Measurements from ENCODE around the gene ARCN1. TPM values are rescaled to one million over a fixed set of nuclear protein-coding genes. Genes with fewer than 3 reads are reported as not detected.

Gene ARCN1
- total and polyA plus RNA-seq, 11 donors: 53.1 to 127 (median 99.6) TPM

DNA sequence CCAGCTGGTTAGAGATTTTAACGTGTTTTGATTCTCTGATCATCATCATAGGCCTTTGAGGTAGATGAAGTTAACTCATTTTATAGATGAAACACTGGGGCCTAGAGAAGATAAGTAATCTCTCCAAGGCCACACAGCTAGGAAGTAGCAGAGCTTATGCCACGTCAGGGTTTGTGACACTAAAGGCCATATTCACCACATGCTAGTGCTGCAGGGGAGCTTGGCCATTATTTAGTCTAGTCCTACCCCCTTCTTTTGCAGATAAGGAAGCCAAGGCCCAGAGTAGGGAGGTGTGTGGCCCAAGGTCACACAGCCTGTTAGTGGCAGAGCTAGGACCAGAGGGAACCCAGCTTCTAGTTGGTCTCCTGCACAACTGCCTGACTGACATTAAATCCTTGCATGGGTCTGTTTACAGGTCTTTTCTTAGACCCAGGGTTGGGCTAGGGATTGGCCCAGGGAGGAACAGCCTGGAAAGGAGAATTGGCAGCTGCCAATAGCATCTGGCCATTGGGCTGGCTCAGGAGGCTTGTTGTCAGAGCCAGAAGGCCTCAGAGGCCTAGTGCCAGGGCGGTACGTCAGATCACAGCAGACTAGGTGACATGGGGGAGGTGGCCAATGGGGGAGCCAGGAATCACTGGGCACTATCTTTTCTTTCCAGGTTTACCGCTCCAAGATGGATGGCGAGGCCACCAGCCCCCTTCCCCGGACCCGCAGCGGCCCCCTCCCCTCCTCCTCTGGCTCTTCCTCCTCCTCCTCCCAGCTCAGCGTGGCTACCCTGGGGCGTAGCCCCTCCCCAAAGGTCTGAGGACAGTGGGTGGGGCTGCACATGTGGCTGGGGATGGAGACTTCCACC, 71.2 kb downstream of the ARCN1 start:
- peaks cover 0 to 99% (median 95%) of the 10 kb centered on the region in 9 donors for H3K36me3 ChIP-seq
- H3K9me3 ChIP-seq: no peaks in the 10 kb centered on the region
- no peaks in the 10 kb centered on the region for H3K27me3 ChIP-seq
- intact Hi-C loops (cut with DNase I): no loop called here
- H3K4me1 ChIP-seq: peaks cover 0 to 58% (median 27%) of the 10 kb centered on the region in 12 donors
- peak overlapping the region in 9 of 12 donors; percentile 5 to 63 (median 40) for H3K27ac ChIP-seq
- DNase-seq: peak in 3 of 5 donors; percentile 32 to 79 (median 72)
- no peak overlapping the region for H3K4me3 ChIP-seq
- no peak for TF ChIP-seq POLR2A (IDR thresholded peaks at IDR 0.05)
- TF ChIP-seq, protein P1, sequence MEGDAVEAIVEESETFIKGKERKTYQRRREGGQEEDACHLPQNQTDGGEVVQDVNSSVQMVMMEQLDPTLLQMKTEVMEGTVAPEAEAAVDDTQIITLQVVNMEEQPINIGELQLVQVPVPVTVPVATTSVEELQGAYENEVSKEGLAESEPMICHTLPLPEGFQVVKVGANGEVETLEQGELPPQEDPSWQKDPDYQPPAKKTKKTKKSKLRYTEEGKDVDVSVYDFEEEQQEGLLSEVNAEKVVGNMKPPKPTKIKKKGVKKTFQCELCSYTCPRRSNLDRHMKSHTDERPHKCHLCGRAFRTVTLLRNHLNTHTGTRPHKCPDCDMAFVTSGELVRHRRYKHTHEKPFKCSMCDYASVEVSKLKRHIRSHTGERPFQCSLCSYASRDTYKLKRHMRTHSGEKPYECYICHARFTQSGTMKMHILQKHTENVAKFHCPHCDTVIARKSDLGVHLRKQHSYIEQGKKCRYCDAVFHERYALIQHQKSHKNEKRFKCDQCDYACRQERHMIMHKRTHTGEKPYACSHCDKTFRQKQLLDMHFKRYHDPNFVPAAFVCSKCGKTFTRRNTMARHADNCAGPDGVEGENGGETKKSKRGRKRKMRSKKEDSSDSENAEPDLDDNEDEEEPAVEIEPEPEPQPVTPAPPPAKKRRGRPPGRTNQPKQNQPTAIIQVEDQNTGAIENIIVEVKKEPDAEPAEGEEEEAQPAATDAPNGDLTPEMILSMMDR (IDR thresholded peaks at IDR 0.05): no peak
- 53 to 80% (median 66%) methylated on average over 7 to 11 of the region's 11 CpGs for WGBS, 4 donors
- peak; percentile 56 to 71 (median 65) for ATAC-seq

DNA sequence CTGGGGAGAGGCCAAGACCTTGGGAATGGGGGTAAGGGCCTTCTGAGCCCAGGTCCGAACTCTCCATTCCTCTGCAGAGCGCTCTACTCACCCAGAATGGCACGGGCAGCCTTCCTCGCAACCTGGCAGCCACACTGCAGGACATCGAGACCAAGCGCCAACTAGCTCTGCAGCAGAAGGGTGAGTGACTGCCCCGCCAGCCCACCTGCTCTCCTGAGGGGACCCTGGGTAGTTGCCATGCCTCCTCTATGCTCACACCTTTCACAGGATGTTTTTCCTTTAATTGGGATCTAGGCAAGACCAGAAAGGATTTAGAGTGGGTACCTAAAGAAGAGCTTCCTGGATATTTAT, 71.8 kb downstream of the ARCN1 start:
- ATAC-seq (no peak), DNase-seq (peak in 1 of 5 donors; percentile 37)
- Histone ChIP-seq H3K36me3 (peaks cover 0 to 99% (median 95%) of the 10 kb centered on the region in 9 donors), H3K4me3 (no peak overlapping the region), H3K27ac (peak overlapping the region in 5 of 12 donors; percentile 20 to 63 (median 40)), H3K9me3 (no peaks in the 10 kb centered on the region), H3K27me3 (no peaks in the 10 kb centered on the region), H3K4me1 (peaks cover 0 to 55% (median 27%) of the 10 kb centered on the region in 12 donors)
- WGBS, 4 donors: 73 to 93% (median 83%) methylated on average over 6 to 7 of the region's 7 CpGs
- intact Hi-C loops (cut with DNase I): no loop called here
- TF ChIP-seq, protein P1 (IDR thresholded peaks at IDR 0.05): no peak
- TF ChIP-seq POLR2A (IDR thresholded peaks at IDR 0.05): no peak

DNA sequence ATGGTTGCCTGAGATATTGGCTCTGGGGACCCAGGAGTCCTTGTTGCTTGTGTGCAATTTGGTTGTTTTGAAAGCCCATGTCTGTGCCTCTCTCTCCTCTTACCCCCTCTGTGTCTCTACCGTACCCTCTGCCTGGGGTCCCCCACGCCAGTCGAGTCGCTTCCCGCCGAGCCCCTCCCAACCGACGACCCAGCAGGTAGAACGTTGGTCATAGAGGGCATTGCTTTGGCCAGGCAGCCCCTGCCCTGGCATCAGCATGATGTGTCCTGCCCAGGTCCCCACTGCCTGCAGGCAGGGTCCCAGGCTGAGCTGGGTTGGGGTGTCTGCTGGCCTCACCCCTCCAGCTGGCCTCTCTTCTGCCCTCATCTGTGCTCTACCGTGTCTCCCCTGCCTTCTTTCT, 72.3 kb downstream of the ARCN1 start:
- Histone ChIP-seq H3K27ac (peak overlapping the region in 1 of 12 donors; percentile 59), H3K4me3 (no peak overlapping the region), H3K4me1 (peaks cover 0 to 50% (median 26%) of the 10 kb centered on the region in 12 donors), H3K27me3 (no peaks in the 10 kb centered on the region), H3K9me3 (no peaks in the 10 kb centered on the region), H3K36me3 (peaks cover 0 to 99% (median 97%) of the 10 kb centered on the region in 9 donors)
- ATAC-seq (no peak), DNase-seq (peak in 1 of 5 donors; percentile 33)
- TF ChIP-seq, protein P1 (IDR thresholded peaks at IDR 0.05): no peak
- no peak for TF ChIP-seq POLR2A (IDR thresholded peaks at IDR 0.05)
- 86 to 93% (median 90%) methylated on average over 10 of the region's 10 CpGs for WGBS, 4 donors
- intact Hi-C loops (cut with DNase I): no loop called here

DNA sequence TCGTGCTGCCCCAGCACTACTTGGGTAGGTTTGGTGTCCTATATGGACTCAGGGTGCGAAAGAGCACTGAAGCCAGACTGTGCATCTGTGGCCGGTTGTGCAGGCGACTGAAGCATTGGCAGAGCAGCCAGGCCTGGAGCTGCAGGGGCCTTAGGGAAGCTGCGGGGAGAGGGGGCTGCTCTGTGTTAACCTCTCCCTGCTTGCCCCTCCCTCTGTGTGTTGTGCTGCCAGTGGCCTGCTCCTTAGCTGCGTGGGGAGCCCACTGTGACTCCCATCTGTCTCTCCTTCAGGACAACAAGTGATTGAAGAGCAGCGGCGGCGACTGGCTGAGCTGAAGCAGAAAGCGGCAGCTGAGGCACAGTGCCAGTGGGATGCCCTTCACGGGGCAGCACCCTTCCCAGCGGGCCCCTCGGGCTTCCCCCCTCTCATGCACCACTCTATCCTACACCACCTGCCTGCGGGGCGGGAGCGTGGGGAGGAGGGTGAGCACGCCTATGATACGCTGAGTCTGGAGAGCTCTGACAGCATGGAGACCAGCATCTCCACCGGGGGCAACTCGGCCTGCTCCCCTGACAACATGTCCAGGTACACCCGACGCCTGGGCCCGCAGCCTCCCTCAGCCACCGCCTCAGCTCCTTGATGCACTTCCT, 73.0 kb downstream of the ARCN1 start:
- H3K4me3 ChIP-seq: no peak overlapping the region
- H3K27me3 ChIP-seq: no peaks in the 10 kb centered on the region
- peaks cover 0 to 99% (median 98%) of the 10 kb centered on the region in 9 donors for H3K36me3 ChIP-seq
- TF ChIP-seq, protein P1 (IDR thresholded peaks at IDR 0.05): no peak
- no peak for TF ChIP-seq POLR2A (IDR thresholded peaks at IDR 0.05)
- WGBS, 4 donors: 88 to 93% (median 91%) methylated on average over 24 of the region's 24 CpGs
- no peaks in the 10 kb centered on the region for H3K9me3 ChIP-seq
- ATAC-seq (no peak), DNase-seq (peak in 3 of 5 donors; percentile 17 to 54 (median 18))
- no peak overlapping the region for H3K27ac ChIP-seq
- intact Hi-C loops (cut with DNase I): no loop called here
- H3K4me1 ChIP-seq: peaks cover 0 to 43% (median 20%) of the 10 kb centered on the region in 12 donors
